ENCODE results near the gene SERTM1.

The SERTM1 gene

GRCh38 chr13:36673838-36674326 is at the start of gene SERTM1:
Gene SERTM1, plus strand, starts transcription at chr13:36674020. Its CDS starts 21,059 bp downstream, at chr13:36695079.
- DNase-seq: no peak

GRCh38 chr13:36628377-36629056 is 45.3 kb upstream of the SERTM1 start:
- no peak for DNase-seq

- DNase-seq: no peak
These were observed 44.8 kb upstream of the SERTM1 start for GRCh38 chr13:36629057-36629385.

- no peak for DNase-seq
These were observed 43.5 kb upstream of the SERTM1 start for GRCh38 chr13:36630181-36630803.

GRCh38 chr13:36639610-36640009 is 34.2 kb upstream of the SERTM1 start:
- DNase-seq: no peak

- no peak for DNase-seq
These were observed 23.2 kb upstream of the SERTM1 start for GRCh38 chr13:36650611-36651010.

- DNase-seq: no peak
These were observed 8.2 kb upstream of the SERTM1 start for GRCh38 chr13:36665630-36666029.

- DNase-seq: no peak
These were observed 7.2 kb upstream of the SERTM1 start for GRCh38 chr13:36666477-36667229.

GRCh38 chr13:36668316-36668715 is 5.5 kb upstream of the SERTM1 start:
- DNase-seq: no peak

- no peak for DNase-seq
These were observed 468 bp upstream of the SERTM1 start for GRCh38 chr13:36673352-36673751.

GRCh38 chr13:36674337-36675212 is 755 bp downstream of the SERTM1 start:
- DNase-seq: no peak

- no peak for DNase-seq
These were observed 1.4 kb downstream of the SERTM1 start for GRCh38 chr13:36675213-36675536.

- DNase-seq: no peak
These were observed 7.1 kb downstream of the SERTM1 start for GRCh38 chr13:36680913-36681312.

- DNase-seq: no peak
These were observed 8.2 kb downstream of the SERTM1 start for GRCh38 chr13:36681894-36682624.

GRCh38 chr13:36683701-36684100 is 9.9 kb downstream of the SERTM1 start:
- no peak for DNase-seq

- peak; percentile 9 for DNase-seq
These were observed 12.1 kb downstream of the SERTM1 start for GRCh38 chr13:36685927-36686326.

- DNase-seq: no peak
These were observed 22.7 kb downstream of the SERTM1 start for GRCh38 chr13:36696410-36697010.

GRCh38 chr13:36700170-36700569 is 26.4 kb downstream of the SERTM1 start:
- DNase-seq: no peak

GRCh38 chr13:36706755-36707154 is 32.9 kb downstream of the SERTM1 start:
- DNase-seq: no peak

GRCh38 chr13:36709136-36709890 is 35.5 kb downstream of the SERTM1 start:
- DNase-seq: no peak

GRCh38 chr13:36710396-36710795 is 36.6 kb downstream of the SERTM1 start:
- no peak for DNase-seq
